ENCODE results near the gene RNF224. TPM values are rescaled to one million over a fixed set of nuclear protein-coding genes. Genes with fewer than 3 reads are reported as not detected.

Gene RNF224
- total RNA-seq, 1 experiment from 2014 or later, result 0.27 TPM

DNA sequence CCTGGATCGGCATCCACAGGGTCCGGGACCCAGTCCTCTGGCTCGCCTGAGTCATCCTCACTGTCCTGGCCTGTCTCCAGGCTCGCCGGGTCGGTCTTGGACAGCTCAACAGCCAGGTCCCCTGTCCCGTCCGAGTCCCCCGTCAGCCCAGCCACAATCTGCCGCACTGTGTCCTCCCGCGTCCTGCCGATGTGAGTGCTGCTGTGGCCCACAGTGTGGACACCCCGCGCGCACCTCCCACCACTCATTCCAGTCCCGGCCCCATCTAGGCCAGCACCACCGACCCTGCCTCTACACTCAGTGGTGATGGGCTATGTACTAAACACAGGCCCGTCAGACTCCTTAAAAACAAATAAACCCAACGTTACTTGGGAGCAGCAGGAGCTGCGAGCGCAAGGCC, 45.6 kb upstream of the RNF224 start:
- DNase-seq, result no peak
- ChIA-PET CTCF (no interaction called here), POLR2A (no interaction called here)
- BruUV-seq (replicated peaks), result no TSS peak
- Histone ChIP-seq H3K9me3 (no peaks in the 10 kb centered on the region), H3K4me1 (no peaks in the 10 kb centered on the region), H3K27me3 (replicated peaks; ENCODE audit: control insufficient read depth, insufficient read depth, low read length) (no peaks in the 10 kb centered on the region), H3K36me3 (ENCODE audit: control insufficient read depth, insufficient read depth, low read length) (peaks cover 2% of the 10 kb centered on the region), H3K4me3 (ENCODE audit: low read depth, low read length) (no peak overlapping the region)
- no peak overlapping the region for H3K27ac Mint-ChIP-seq (ENCODE audit: unreplicated experiment)
- no peak overlapping the region for H3K4me3 Mint-ChIP-seq (ENCODE audit: unreplicated experiment)
- H3K36me3 Mint-ChIP-seq (ENCODE audit: insufficient read depth, unreplicated experiment), result peaks cover 34% of the 10 kb centered on the region
- intact Hi-C loops (cut with micrococcal nuclease; ENCODE audit: unreplicated experiment), result no loop called here
- H3K4me1 Mint-ChIP-seq (ENCODE audit: low read depth, unreplicated experiment), result peaks cover 2% of the 10 kb centered on the region
- H3K27me3 Mint-ChIP-seq (ENCODE audit: insufficient read depth, unreplicated experiment), result no peaks in the 10 kb centered on the region
- H3K9me3 Mint-ChIP-seq (ENCODE audit: unreplicated experiment), result no peaks in the 10 kb centered on the region
- TF ChIP-seq, protein P1, sequence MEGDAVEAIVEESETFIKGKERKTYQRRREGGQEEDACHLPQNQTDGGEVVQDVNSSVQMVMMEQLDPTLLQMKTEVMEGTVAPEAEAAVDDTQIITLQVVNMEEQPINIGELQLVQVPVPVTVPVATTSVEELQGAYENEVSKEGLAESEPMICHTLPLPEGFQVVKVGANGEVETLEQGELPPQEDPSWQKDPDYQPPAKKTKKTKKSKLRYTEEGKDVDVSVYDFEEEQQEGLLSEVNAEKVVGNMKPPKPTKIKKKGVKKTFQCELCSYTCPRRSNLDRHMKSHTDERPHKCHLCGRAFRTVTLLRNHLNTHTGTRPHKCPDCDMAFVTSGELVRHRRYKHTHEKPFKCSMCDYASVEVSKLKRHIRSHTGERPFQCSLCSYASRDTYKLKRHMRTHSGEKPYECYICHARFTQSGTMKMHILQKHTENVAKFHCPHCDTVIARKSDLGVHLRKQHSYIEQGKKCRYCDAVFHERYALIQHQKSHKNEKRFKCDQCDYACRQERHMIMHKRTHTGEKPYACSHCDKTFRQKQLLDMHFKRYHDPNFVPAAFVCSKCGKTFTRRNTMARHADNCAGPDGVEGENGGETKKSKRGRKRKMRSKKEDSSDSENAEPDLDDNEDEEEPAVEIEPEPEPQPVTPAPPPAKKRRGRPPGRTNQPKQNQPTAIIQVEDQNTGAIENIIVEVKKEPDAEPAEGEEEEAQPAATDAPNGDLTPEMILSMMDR (IDR thresholded peaks at IDR 0.05; ENCODE audit: insufficient read depth in 1 of 2, low read depth in 1 of 2, low read length in 1 of 2, severe bottlenecking in 1 of 2, unreplicated experiment in 1 of 2), result no peak

DNA sequence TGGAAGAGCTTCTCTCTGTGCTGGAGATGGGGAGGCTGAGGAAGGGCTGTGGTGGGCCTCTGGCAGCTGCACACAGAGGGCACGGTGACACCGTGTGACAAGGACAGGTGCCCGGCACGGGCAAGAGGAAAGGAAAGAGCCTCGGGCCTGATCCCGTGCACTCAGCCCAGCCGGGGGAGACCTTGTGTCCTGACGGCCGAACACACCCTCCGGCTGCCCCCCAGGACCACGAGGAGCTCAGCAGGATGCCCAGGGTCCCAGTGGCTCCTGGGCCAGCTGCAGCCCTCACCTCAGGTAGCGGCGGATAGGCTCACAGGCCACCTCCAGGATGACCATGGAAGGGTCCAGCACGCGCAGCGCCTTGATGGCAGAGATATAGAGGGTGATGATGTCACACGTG, 44.5 kb upstream of the RNF224 start:
- TF ChIP-seq, protein P1 (IDR thresholded peaks at IDR 0.05; ENCODE audit: insufficient read depth in 1 of 2, low read depth in 1 of 2, low read length in 1 of 2, severe bottlenecking in 1 of 2, unreplicated experiment in 1 of 2), result no peak
- Mint-ChIP-seq H3K9me3 (ENCODE audit: unreplicated experiment) (no peaks in the 10 kb centered on the region), H3K4me3 (ENCODE audit: unreplicated experiment) (no peak overlapping the region), H3K27me3 (ENCODE audit: insufficient read depth, unreplicated experiment) (no peaks in the 10 kb centered on the region), H3K4me1 (ENCODE audit: low read depth, unreplicated experiment) (peaks cover 13% of the 10 kb centered on the region), H3K36me3 (ENCODE audit: insufficient read depth, unreplicated experiment) (peaks cover 37% of the 10 kb centered on the region), H3K27ac (ENCODE audit: unreplicated experiment) (no peak overlapping the region)
- no peak overlapping the region for H3K4me3 ChIP-seq (ENCODE audit: low read depth, low read length)
- H3K9me3 ChIP-seq, result no peaks in the 10 kb centered on the region
- ChIA-PET CTCF (interaction anchor here (0.8 kb wide), 1 partner anchor 42 kb away, joined by 3 read pairs; no protein-coding TSS in a partner anchor), POLR2A (no interaction called here)
- H3K4me1 ChIP-seq, result peaks cover 7% of the 10 kb centered on the region; the same call in 1 of the 2 replicates
- no peak for DNase-seq
- intact Hi-C loops (cut with micrococcal nuclease; ENCODE audit: unreplicated experiment), result no loop called here
- peaks cover 2% of the 10 kb centered on the region for H3K36me3 ChIP-seq (ENCODE audit: control insufficient read depth, insufficient read depth, low read length)
- BruUV-seq (replicated peaks), result no TSS peak
- no peaks in the 10 kb centered on the region for H3K27me3 ChIP-seq (replicated peaks; ENCODE audit: control insufficient read depth, insufficient read depth, low read length)

DNA sequence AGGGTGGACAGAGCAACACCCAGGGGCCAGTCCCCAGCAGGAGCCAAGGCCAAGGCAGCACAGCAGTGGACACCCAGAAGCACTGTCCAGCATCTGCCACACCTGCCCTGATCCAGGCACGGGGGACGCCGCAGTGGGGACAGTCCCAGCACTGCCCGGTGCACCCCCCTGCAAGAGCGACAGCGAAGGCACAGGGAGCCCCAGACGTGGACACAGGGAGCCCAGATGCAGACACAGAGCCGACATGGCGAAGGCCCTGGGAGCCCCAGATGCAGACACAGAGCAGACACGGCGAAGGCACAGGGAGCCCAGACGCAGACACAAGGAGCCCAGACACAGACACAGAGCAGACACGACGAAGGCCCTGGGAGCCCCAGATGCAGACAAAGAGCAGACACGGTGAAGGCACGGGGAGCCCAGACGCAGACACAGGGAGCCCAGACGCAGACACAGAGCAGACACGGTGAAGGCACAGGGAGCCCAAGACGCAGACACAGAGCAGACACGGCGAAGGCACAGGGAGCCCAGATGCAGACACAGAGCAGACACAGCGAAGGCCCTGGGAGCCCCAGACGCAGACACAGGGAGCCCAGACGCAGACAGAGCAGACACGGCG, 43.2 kb upstream of the RNF224 start:
- Histone ChIP-seq H3K9me3 (no peaks in the 10 kb centered on the region), H3K27me3 (replicated peaks; ENCODE audit: control insufficient read depth, insufficient read depth, low read length) (no peaks in the 10 kb centered on the region), H3K4me3 (ENCODE audit: low read depth, low read length) (no peak overlapping the region), H3K4me1 (peaks cover 7% of the 10 kb centered on the region; the same call in 1 of the 2 replicates), H3K36me3 (ENCODE audit: control insufficient read depth, insufficient read depth, low read length) (peaks cover 2% of the 10 kb centered on the region)
- Mint-ChIP-seq H3K4me3 (ENCODE audit: unreplicated experiment) (no peak overlapping the region), H3K9me3 (ENCODE audit: unreplicated experiment) (no peaks in the 10 kb centered on the region), H3K27ac (ENCODE audit: unreplicated experiment) (no peak overlapping the region), H3K36me3 (ENCODE audit: insufficient read depth, unreplicated experiment) (peaks cover 45% of the 10 kb centered on the region), H3K27me3 (ENCODE audit: insufficient read depth, unreplicated experiment) (no peaks in the 10 kb centered on the region), H3K4me1 (ENCODE audit: low read depth, unreplicated experiment) (peaks cover 13% of the 10 kb centered on the region)
- TF ChIP-seq, protein P1 (IDR thresholded peaks at IDR 0.05; ENCODE audit: insufficient read depth in 1 of 2, low read depth in 1 of 2, low read length in 1 of 2, severe bottlenecking in 1 of 2, unreplicated experiment in 1 of 2), result no peak
- intact Hi-C loops (cut with micrococcal nuclease; ENCODE audit: unreplicated experiment), result no loop called here
- no TSS peak for BruUV-seq (replicated peaks)
- no peak for DNase-seq
- ChIA-PET POLR2A (no interaction called here), CTCF (no interaction called here)

Data from Caco-2 (cell line).